H1 (cell line): Measurements from ENCODE around the gene RIMS1. TPM values are rescaled to one million over a fixed set of nuclear protein-coding genes. Genes with fewer than 3 reads are reported as not detected.

Experiments used
- ATF2 ChIP-seq: IDR thresholded peaks from 2 replicates; pipeline ENCODE4 v1.6.1; 2012; ENCODE audit warnings: low read length, inconsistent platforms
- BACH1 ChIP-seq: IDR thresholded peaks from 2 replicates; pipeline ENCODE4 v1.6.1; 2012; ENCODE audit warnings: low read length, improper control_type of control experiment
- CEBPB ChIP-seq: IDR thresholded peaks from 2 replicates; pipeline ENCODE4 v1.6.1; 2012; ENCODE audit warnings: low read depth, low read length
- CHD1 ChIP-seq: IDR thresholded peaks from 2 replicates; pipeline ENCODE4 v1.6.1; 2012; ENCODE audit warnings: low read depth, low read length, improper control_type of control experiment
- CREB1 ChIP-seq: IDR thresholded peaks from 2 replicates; pipeline ENCODE4 v1.6.1; 2012; ENCODE audit warnings: inconsistent platforms
- CTBP2 ChIP-seq: IDR thresholded peaks from 2 replicates; pipeline ENCODE4 v1.7.0; 2011; ENCODE audit warnings: borderline replicate concordance, mild to moderate bottlenecking, moderate library complexity, mixed read lengths, low read length; ENCODE audit not compliant: insufficient read depth, insufficient read length
- CTCF ChIP-seq, 3 experiments: IDR thresholded peaks; 1 replicate in 2 of 3; 2 replicates in 1 of 3; pipeline versions ENCODE4 v1.5.1 to v1.6.1; 2011; ENCODE audit warnings: low read length in 3 of 3, mild to moderate bottlenecking in 3 of 3, inconsistent platforms in 2 of 3, low read depth in 1 of 3, moderate library complexity in 1 of 3; ENCODE audit not compliant: insufficient read depth in 1 of 3; ENCODE audit errors: control extremely low read depth in 1 of 3
- E2F6 ChIP-seq: IDR thresholded peaks from 2 replicates; pipeline ENCODE4 v1.6.1; 2012; ENCODE audit warnings: inconsistent platforms
- EZH2 ChIP-seq: fragments of 200-600 bp; sonication (generic); IDR thresholded peaks from 2 replicates; pipeline ENCODE4 v1.7.1; 2012; ENCODE audit warnings: low read depth, mild to moderate bottlenecking, moderate library complexity, low read length, inconsistent platforms; ENCODE audit not compliant: severe bottlenecking
- FOSL1 ChIP-seq: IDR thresholded peaks from 2 replicates; pipeline ENCODE4 v1.6.1; 2011; ENCODE audit warnings: mild to moderate bottlenecking, low read depth, low read length, moderate library complexity; ENCODE audit not compliant: insufficient read depth
- GTF2F1 ChIP-seq: IDR thresholded peaks from 2 replicates; pipeline ENCODE4 v1.6.1; 2012; ENCODE audit warnings: low read depth, low read length, improper control_type of control experiment, borderline replicate concordance
- JUN ChIP-seq: IDR thresholded peaks from 2 replicates; pipeline ENCODE4 v1.6.1; 2011; ENCODE audit warnings: low read depth, mild to moderate bottlenecking, improper control_type of control experiment, low read length
- MAFK ChIP-seq: IDR thresholded peaks from 2 replicates; pipeline ENCODE4 v1.6.1; 2012; ENCODE audit warnings: low read depth, mild to moderate bottlenecking, improper control_type of control experiment, low read length
- NRF1 ChIP-seq: IDR thresholded peaks from 2 replicates; pipeline ENCODE4 v1.6.1; 2011; ENCODE audit warnings: mild to moderate bottlenecking, low read depth, low read length, improper control_type of control experiment
- POLR2A ChIP-seq, 2 experiments: IDR thresholded peaks; 1 replicate in 1 of 2; 2 replicates in 1 of 2; pipeline ENCODE4 v1.6.1; 2011; ENCODE audit warnings: low read depth in 2 of 2, low read length in 2 of 2, mild to moderate bottlenecking in 2 of 2; ENCODE audit errors: control extremely low read depth in 1 of 2
- RXRA ChIP-seq: IDR thresholded peaks from 2 replicates; pipeline ENCODE4 v1.6.1; 2011; ENCODE audit warnings: low read depth, mild to moderate bottlenecking, low read length, moderate library complexity; ENCODE audit not compliant: insufficient read depth
- SIRT6 ChIP-seq: IDR thresholded peaks from one replicate; pipeline ENCODE4 v1.7.1; 2012; ENCODE audit warnings: low read length, inconsistent platforms
- SRF ChIP-seq: IDR thresholded peaks from 2 replicates; pipeline ENCODE4 v1.6.1; 2011; ENCODE audit warnings: mild to moderate bottlenecking, low read depth, low read length, moderate library complexity
- TAF1 ChIP-seq: IDR thresholded peaks from 2 replicates; pipeline ENCODE4 v1.6.1; 2011; ENCODE audit warnings: mild to moderate bottlenecking, low read depth, low read length
- TAF7 ChIP-seq: optimal IDR thresholded peaks from 2 replicates; pipeline ENCODE3; 2011; ENCODE audit warnings: low read depth, mild to moderate bottlenecking, inconsistent platforms, low read length, moderate library complexity, borderline replicate concordance
- polyA plus RNA-seq, 7 experiments: library from polyadenylated mRNA; depleted of rRNA in 3 of 7; stranded (reverse) in 5 of 7; unstranded in 2 of 7; fragments of >200 nt in 5 of 7; fragments of 200-250 nt in 2 of 7; gene quantifications; 1 replicate in 5 of 7; 2 replicates in 1 of 7; 4 replicates in 1 of 7; pipeline versions ENCODE4 v1.2.1 to v1.2.3, GENCODE V29; 2011 to 2013; ENCODE audit warnings: missing spikeins in 2 of 7, mixed read lengths in 2 of 7
- total RNA-seq: library from RNA; stranded (reverse); fragmentation: NEBNext Ultra II Directional; extraction: Animal tissue kit (Norgen Biotek cat#: 25700); gene quantifications from 2 replicates; pipeline ENCODE4 v1.2.1, GENCODE V29; 2021

The RIMS1 gene
- total and polyA plus RNA-seq, 2 of the 8 experiments (the other 6 are each of a cell fraction or from before 2014, with no cell fraction given), result 0.63 to 2.3 TPM

GRCh38 chr6:72411872-72412708 is 525.7 kb downstream of the RIMS1 start (continued):
- TF ChIP-seq E2F6 (no peak), RXRA (no peak), BACH1 (no peak), CTBP2 (no peak), CREB1 (no peak), CHD1 (no peak), TAF7 (peak; percentile 28), CTCF (IDR thresholded peaks at IDR 0.05; ENCODE audit: control extremely low read depth in 1 of 3, insufficient read depth in 1 of 3, low read depth in 1 of 3, low read length in 3 of 3) (peak; percentile 99 to 100 (median 100)), FOSL1 (no peak), POLR2A (IDR thresholded peaks at IDR 0.05; ENCODE audit: control extremely low read depth in 1 of 2, low read depth in 2 of 2, low read length in 2 of 2) (no peak), CEBPB (no peak), SRF (0 out of 2 replicates have a peak, but pooled peaks have one; percentile 2), SIRT6 (no peak), EZH2 (no peak), ATF2 (0 out of 2 replicates have a peak, but pooled peaks have one; percentile 46), MAFK (no peak), TAF1 (no peak), JUN (no peak), GTF2F1 (no peak), NRF1 (no peak)
